Bone marrow (tissue), 2 donors: ENCODE measurements around the gene LRRC3.
"Not testable (repeated sequence)": the region's sequence is repeated elsewhere in the genome, so short reads cannot be mapped to it uniquely, and the experiment has no call there.

Source experiments
- DNase-seq, 2 donors: peaks; one replicate each; lab custom pipeline; 2025; lab: John Stamatoyannopoulos, UW

LRRC3 gene

DNA sequence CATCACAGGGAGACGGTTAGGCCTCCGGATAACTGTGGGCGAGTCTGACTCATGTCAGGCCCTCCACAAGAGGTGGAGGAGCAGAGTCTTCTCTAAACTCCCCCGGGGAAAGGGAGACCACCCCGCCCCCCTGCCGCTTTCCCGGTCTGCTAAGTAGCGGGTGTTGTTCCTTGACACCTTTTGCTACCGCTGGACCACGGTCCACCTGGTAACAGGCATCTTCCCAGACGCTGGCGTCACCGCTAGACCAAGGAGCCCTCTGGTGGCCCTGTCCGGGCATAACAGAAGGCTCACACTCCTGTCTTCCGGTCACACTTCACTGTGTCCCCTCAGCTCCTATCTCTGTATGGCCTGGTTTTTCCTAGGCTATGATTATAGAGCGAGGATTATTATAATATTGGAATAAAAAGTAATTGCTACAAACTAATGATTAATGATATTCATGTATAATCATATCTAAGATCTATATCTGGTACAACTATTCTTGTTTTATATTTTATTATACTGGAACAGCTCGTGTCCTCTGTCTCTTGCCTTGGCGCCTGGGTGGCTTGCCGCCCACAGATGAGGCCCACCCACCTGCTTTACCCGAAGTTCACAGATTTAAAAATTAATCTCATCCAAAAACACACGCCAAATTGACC lies 24.4 kb downstream of the LRRC3 start:
- not testable (repeated sequence) for DNase-seq

DNA sequence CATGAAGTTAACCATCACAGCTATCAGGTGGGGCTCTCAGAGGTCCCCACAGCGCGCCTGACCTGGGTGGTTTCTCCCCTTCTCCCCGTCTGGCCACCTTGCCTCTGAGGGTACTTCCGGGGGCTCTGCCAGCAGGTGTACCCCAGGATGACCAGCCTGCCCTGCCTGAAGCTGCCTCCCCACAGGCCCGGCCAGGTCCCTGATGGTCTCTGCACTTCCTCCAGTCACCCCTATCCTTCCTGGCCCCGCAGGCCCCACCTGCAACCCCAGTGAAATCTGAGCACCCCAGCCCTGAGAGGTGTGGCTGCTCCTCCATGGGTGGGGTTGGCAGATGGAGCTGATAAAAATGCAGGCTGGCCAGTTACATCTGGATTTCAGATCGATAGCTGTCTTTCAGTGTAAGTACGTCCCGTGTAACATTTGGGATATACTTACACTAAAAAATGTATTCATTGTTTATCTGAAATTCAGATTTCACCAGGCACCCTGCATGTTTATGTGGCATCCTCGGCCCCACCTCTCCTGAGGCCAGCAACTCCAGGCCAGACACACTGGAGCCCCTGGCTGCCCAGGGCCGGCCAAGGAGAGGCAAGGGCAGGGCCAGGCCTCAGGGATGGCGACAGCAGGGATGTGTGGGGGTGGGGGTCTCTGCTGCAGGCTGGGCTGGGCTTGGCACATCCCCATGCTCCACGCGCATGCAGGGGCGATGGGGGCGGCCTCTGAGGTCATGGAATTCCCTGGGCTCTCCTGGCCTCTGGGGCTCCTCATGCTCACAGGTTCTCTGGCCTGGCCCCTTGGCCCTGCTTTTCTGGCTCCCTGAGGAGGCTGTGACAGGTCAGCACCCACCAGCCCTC lies 25.1 kb downstream of the LRRC3 start:
- DNase-seq = no peak

DNA sequence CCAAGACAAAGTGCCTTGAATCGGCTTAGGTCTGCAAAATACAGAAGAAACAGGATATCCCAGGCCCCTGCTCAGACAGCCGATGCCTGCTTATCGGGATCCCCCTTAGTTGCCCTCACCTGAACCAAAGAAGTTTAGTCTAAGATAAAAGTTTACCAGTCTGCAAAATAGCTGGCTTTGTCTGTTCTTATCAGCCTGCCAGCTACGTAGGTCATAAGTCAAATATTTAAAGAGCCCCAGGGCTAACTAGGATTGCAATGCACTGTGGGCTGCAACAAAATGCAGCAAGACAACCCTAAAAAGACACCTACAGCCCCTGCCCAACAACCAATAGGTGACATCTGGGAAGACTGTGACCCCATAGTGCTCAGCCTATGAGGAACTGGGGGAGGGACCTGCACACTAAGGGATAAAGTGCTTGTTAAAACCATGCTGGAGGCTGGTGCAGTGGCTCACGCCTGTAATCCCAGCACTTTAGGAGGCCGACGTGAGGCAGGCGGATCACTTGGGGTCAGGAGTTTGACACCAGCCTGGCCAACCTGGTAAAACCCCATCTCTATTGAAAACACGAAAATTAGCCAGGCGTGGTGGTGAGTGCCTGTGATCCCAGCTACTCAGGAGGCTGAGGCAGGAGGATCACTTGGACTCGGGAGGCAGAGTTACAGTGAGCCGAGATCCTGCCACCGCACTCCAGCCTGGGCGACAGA lies 27.4 kb downstream of the LRRC3 start:
- DNase-seq = no peak

DNA sequence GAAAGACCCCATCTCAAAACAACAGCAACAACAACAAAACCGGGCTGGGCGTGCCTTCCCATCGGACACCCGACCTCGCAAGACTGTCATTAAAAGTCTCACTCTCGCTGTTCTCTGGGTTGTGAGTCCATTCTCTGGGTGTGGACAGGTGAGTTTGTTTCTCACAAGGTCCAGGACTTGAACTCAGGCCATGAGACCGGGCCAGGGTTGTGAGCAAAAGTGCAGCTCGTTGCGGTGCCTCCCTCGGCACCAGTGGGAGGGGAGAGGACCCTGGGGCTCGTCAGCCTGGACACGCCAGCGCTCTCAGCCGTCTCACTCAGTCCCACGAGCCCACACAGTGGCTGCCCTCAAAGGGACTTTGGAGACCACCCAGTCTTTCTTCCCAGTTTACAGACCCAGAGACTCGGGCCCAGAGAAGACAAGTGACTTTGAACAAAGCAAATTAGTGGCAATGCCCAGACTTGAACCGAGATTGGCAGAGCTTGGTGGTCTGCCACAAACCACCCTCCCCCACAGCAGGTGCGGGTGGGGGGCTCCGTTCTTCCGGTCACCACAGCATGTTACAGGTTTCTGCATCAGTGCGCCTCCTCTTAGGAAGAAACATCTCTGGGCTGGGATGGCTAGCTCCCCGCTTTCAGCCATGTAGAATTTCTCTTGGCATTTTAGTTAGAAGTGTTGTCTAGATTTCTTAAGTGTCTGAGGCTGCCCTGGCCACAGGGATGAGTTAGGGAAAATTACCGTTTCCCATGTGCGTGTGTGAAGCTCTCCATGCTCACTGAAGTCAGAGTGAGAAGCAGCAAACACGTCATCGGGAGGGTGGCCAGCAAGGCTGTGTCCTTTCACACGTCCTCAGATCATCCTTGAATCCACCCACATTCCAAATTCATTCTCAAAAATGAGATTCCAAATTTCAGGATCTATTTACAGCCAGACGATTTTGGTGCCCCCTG lies 28.3 kb downstream of the LRRC3 start:
- no peak for DNase-seq

DNA sequence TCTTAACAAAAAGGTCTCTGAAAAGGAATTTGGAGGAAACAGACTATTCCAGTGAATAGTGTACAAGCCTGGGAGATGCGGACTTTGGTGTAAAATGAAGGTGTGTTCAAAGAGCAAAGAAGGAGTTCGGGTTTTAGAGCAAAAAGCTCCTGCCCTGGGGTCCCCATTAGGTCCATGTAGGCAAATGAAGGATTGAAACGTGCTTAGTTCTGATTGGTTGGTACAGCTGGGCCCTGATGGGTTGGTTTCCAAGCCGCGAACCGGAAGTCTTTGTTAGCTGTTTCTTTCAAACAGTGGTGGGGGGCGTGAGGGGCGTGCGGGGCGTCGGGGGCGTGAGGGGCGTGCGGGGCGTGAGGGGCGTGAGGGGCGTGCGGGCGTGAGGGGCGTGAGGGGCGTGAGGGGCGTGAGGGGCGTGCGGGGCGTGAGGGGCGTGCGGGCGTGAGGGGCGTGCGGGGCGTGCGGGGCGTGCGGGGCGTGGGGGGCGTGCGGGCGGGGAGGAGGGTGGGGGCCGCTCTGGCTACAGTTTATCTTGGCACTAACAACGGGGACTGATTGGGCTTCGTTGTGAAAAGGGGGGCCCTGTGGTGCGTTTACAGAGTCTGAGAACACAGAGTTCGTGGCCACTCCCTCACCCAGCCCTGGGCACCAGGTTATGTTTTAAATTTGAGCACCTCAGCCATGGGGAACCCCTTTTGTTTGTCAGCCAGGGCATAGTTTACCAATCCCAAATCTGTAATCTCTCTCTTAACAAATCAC lies 29.4 kb downstream of the LRRC3 start:
- DNase-seq = no peak

DNA sequence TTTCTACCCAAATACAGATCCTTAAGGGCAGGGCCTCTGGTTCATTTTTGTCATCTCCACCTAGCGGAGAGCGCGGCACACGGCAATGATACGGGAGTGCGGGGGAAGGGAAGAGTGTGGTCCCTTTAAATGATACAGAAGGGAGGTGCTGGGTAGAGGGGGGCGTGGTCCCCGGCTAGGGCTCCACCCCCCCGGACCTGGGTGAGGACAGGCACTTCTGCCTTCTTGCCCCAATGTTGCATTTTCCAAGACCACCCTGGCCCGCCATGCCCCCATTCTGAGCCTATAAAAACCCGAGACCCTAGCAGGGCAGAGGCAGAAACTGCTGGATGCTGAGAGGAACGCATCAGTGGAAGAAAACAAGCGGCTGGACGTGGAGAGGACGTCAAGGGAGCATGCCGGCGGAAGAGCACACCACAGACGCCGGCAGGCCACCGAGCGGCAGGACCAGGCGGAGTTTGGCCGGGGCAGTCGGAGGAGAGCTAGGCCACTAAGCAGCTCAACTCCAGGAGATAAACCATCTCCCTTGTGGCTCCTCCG lies 30.0 kb downstream of the LRRC3 start:
- DNase-seq = no peak

DNA sequence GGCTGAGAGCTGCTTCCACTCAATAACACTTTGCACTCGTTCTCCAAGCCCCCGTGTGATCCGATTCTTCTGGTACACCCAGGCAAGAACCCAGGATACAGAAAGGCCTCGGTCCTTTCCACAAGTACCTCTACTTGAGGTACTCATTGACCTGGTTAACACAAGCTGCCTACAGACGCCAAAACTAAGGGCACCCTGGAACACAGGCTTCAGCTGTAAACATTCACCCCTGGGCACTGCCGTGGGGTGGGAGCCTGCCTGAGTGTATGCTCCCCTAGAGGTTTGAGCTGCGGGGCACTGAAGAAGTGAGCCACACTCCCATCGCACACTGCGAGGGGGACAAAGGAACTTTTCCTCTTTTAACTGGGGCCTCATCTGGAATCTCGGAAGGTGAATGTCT lies 30.5 kb downstream of the LRRC3 start:
- no peak for DNase-seq

DNA sequence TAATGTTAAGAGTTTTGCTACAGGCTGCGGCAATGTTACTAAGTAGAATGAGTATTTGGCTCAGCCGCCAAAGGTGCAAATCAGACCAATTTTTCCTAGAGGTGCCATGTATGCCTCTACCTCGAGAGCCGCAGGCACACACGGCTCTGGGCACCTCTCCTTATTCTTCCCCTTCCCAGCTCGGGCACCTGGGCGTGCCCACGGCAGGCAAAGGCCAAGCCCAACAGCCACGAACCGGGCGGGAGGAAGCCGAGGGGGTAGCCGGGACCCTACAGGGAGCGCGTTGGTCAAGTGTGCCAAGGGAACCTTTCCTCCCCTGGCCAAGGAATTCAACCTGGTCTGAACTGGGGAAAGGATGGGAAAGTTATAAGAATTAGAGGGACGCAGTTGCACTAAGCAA lies 31.0 kb downstream of the LRRC3 start:
- DNase-seq = no peak

DNA sequence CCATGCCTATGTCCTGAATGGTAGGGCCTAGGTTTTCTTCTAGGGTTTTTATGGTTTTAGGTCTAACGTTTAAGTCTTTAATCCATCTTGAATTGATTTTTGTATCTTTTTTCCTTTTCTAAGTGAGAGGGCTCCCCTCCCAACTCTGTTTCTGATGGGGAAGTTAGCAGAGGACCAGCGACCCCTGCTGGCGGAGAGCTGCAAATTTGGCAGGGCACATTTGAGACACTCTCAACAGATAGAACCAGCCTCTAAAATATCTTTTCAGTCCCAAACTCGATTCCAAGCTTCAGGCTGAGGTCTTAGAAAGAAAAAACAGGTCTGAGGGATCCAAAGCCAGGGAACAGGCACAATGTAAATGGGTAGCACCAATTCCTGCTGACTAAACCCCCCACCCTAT lies 32.5 kb downstream of the LRRC3 start:
- DNase-seq = no peak

DNA sequence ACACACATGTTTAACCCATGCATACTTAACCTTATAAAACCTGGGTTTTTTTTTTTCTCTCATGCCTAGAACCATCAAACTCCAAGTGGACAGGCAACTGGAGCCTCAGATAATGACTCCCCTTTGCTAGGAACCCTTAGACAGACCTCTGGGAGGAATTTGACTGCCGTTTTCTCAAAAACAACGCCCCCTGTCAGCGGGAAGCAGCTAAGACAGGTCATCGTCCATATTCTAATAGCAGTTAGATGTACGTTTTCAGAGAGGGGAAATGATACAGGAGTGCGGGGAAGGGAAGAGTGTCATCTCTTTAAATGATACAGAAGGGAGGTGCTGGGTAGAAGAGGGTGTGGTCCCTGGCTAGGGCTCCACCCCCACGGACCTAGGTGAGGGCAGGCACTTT lies 34.7 kb downstream of the LRRC3 start:
- DNase-seq = no peak

DNA sequence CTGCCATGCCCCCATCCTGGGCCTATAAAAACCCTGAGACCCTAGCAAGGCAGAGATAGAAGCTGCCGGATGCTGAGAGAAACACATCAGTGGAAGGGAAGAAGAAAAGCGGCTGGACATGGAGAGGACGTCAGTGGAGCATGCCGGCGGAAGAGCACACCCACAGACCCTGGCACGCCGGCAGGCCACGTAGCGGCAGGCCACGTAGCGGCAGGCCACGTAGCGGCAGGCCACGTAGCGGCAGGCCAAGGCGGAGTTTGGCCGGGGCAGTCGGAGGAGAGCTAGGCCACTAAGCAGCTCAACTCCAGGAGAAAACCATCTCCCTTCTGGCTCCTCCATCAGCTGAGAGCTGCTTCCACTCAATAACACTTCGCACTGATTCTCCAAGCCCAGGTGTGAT lies 35.1 kb downstream of the LRRC3 start:
- DNase-seq = no peak

DNA sequence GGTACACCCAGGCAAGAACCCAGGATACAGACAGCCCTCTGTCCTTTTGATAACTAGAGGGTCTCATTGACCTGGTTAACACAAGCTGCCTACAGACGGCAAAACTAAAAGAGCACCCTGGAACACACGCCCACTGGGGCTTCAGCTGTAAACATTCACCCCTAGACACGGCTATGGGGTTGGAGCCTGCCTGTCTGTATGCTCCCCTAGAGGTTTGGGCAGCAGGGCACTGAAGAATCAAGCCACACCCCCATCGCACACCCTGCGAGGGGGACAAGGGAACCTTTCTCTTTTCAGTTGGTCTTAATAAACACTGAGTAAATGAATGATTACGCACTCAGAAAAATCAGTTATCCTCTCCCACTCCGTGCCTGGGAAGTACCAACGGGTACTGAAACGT lies 35.5 kb downstream of the LRRC3 start:
- no peak for DNase-seq

DNA sequence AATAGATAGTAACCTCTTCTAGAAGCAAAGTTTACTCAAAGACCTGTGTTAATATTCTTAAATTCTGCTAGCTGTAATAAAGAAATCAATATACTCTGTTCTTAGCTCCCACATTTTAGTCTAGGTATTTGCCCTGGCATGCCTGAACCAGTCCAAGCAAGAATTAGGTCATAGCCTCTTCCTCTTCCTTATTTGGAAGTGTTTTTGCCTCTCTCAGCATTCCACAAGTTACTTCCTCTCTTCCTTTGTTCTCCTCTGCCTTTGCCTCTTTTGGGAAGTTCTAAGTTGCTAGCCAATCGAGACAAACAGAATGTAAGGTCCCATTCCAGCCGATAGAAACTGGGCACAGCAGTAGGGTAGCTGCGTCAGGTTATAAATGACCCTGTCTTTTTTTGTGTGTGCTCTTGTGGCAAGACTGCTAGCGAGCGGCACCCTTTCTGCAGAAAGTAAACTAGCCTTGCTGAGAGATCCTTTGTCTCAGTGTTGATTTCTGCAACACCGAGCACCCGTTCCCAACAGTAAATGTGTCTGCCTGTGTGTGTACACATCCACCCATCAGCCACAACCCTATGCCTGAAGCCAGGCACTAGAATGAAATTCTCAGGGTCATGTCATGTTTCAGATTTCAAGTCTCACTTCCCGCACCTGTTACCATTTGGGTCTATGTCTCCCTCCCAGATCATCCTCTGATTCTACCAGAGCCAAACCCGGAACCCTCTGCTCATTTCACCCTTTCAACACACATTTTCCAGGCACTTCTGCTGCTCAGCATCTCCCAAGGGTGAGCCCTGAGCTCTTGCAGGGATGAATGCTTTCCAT lies 37.5 kb downstream of the LRRC3 start:
- no peak for DNase-seq

DNA sequence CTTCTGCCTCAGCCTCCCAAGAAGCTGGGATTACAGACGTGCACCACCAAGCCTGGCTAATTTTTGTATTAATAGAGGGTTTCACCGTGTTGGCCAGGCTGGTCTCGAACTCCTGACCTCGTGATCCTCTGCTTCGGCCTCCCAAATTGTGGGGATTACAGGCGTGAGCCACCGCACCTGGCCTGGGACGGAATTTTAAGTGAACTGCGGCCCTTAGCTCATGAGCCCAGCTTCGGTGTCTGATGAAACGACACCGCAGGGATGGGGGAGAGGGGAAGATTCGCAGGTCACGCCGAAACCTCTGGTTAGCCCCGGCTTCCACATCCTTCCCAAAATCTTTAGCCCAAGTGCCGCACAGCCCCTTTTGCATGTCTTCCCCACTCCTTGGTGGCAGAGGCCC lies 39.1 kb downstream of the LRRC3 start:
- DNase-seq = no peak

DNA sequence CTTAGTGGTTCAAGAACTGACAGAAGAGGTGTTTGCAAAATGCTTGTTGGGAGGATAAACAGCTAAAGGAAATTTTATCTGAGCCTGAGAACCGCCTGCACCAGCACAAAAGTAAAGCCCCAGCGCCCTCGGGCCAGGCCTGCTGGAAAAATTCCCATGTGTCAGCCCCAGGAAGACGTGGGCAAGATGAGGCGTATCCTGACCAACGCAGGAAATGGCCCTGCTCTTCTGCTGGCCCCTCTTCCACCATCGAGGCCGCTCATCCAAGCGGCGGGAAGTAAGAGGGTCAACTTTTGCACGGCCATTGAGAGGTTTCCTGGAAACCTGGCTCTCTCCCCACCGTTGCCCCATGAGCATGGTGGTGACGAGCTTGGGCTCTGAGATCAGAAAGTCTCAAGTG lies 39.6 kb downstream of the LRRC3 start:
- no peak for DNase-seq

DNA sequence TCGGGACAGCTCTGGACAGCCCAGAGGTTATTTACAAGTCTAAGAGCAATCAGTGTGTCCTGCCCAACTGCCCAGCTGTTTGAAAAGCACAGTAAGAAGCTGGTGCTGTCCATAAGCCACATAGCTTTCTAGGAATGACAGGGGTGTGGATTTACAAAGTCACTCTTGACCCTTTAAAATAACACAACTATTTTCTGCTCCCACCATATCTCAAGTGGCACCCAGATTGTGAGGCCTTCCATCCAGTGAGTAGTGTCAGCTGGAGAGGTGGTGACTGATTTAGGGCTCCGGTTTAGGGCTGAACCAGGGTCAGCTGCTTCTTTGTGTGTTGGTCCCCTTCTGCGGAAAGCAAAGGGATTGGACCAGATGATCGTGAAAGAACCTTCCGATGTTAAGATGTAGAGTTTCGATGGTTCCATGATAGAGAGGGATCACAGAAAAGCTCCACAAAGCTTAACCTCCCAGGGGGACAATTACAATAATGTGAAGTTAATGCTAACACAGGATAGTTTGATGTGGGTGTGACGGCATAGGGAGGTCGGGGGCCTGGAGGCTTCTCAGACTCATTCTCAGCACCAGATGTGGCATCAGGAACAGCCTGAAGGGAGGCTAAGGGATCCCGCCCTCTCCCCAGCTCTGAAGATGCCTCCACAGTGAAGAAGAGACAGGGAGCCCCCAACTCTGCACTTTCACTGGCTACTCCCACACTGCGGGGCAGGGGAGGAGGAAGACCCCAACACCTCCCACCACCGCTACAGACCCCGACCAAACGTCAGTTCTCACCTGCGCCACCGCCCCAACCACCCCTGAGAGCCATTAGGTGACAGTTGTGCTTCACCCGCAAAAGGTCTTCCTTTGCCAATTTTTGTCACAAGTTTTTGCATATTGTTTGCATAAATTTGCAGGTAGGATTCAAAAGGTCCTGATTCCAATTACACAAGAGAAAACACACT lies 40.6 kb downstream of the LRRC3 start:
- no peak for DNase-seq

DNA sequence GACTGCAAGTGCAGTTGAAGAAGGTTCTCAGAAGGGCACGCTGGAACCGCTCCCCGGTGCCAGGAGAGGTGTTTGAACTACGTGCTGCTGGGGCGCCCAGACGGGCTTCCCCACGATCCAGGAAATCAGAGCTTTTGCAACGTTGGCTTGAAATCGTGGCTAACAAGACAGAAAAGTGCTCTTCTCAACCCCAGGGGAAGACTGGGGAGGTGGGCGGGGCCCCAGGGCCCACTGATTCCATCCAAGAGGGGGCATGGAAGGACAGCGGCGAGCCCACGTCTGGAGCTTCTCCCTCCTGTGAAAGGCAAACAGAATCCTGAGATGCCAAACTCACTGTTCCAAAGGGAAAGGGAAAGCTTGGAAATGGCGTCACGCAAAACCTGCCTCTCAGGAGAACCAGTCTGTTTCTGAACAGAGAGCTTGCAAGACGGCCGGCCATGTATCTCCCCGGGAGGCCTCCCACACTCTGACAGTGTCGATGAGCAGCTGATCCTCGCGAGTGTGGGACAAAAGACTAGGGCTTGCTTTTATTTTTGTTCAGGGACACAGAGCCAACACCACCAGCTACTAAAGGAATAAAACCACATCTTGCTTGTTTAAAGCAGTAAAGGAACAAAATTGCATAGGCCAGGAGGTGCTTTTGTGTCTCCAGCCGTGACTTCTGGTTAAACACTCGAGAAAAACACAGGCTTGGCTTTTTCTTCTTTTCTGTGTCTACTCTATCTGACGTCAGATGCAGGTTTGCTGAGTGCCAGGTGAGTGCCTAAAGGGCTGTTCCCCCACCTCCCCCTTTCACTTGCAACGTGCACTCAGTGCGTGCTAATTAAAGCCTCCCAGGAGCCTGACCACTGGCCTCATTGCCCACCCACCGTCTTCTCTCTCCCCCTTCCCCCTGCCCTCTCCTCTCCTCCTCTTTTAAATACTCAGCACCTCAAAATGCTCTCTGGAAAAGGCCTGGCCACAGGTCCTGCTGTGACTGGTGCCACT lies 41.5 kb downstream of the LRRC3 start:
- no peak for DNase-seq

DNA sequence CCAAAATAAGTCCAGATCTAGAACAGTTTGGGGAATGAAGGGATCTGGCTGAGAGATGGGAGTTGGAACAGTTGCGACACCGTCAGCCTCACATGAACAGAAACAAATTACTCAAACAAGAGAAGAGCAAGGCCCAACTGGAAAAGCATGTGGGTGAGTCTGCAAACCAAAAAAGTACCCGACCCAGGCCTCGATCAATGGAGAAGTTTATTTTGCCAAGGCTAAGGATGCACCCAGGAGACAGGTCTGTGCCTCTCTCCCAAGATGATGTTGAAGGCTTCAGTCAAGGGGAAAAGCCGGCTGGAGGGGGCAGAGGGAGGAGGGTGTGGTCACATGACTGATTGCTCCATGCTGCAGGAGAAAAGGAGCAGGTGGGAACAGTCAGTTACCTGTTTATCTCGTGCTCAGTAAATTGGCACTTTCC lies 42.4 kb downstream of the LRRC3 start:
- no peak for DNase-seq
